C4-2B (cell line): ENCODE measurements around the gene MICAL2.

ENCODE experiments used
- CTCF ChIP-seq: fragments of 450-650 bp; conservative IDR thresholded peaks from 2 replicates; pipeline ENCODE4 v1.5.1; 2017; ENCODE audit warnings: mild to moderate bottlenecking
- ZFX ChIP-seq: fragments of 450-650 bp; IDR thresholded peaks from 2 replicates; pipeline ENCODE4 v1.6.1; 2017

- no peak for TF ChIP-seq CTCF
- no peak for TF ChIP-seq ZFX
Measured at GRCh38 chr11:12118949-12119348, 8.6 kb downstream of the MICAL2 start.
